Measurements from ENCODE around the gene DNAH17.
A peak's percentile ranks its signal among the peaks of the same experiment; 100 is the strongest.

Gene DNAH17

DNA sequence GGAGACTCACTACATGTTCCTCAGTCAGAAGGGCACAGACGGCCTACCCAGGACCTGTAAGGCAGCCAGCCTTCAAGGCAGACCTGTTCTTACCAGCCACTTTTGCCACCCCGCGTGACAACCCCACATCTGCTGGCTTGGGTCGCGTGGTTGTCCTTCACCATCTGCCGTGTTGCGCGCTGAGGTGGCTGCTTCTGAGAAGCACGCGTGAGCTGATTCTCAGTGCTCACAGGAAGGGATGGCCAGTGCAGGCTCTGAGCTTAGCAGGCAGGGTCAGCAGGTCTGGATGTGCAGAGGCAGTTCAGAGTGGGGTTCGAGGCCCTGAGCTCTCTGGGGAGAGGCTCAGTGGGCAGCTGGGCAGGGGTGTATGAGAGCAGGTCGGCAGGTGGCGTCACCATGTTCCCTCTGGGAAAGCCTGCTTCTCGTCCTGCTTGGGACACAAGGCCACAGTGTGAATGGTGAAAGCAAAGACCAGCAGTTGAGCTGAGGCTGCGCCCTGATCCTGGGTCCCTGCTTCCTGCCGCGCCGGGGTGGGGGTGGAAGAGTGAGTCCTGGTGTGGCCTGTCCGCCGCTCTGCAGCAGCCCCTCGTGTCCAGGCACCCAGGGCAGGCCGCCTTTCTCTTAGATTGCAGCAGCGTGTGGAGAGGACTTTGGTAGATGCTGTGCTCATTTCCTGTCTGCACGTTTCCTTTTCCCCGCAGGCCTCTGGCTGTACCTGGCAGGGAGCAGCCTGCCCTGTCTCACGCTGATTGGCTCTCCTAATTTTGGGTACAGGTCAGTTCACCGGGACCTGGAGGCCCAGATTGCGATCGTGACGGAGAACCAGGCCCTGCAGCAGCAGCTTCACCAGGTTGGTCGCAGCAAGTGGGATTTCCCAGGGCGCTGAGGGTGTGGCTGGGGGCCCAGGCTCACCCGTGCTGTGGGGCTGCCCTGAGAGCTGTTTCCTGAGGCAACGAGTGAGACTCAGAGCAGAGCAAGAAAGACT is 162.7 kb downstream of the DNAH17 start:
- peak in 1 of 2 donors; percentile 33 for DNase-seq (ENCODE audit: low read depth in 1 of 2, low spot score in 1 of 2)

DNA sequence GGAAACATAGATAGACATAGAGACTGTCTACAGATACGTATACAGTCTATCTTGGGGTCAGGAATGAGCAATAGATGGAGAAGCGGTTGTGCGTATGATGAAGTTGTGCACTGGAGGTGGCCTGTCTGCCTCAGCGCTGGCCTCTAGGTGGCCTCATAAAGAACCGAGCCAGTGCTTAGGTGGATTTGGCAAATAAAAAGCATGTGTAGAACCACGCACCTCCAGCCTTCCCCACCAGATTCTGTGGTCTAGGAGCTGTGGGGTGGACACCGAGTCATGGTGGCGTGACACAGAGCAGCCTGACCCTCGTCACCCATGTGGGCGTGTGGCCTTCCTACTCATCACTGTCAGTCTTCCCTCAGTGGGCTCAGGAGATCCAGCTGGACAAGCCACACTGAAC is 164.8 kb downstream of the DNAH17 start:
- no peak for DNase-seq (ENCODE audit: low read depth in 1 of 2, low spot score in 1 of 2)

DNA sequence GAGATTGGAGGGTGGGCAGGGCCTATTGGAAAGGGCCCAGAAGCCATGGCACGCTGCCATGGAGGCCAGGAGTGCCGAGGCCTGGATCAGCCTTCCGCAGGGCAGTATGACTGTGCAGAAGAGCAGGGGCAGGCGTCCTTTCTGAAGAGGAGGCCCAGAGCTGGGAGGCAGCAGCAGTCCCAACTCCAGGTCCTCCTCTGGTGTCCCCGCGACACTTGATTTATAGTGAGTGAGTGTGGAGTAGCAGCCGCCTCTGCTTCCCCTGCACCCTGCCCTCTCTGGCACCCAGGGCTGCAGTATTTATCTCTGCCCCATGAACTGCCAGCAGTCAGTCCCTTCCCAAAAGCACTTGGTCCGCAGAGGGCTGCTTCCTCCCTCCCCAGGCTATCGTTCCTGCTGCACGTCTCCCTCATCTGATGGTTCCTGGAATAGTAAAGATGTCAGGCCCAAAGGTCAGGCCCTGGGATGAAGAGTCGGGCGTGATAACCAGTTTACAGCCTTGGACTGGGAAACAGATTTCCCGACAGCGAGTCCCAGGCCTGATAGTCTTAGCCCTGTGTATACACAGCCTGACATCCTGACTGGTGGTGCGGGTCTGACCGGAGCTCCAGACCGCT is 165.8 kb downstream of the DNAH17 start:
- DNase-seq (ENCODE audit: low read depth in 1 of 2, low spot score in 1 of 2) = no peak

DNA sequence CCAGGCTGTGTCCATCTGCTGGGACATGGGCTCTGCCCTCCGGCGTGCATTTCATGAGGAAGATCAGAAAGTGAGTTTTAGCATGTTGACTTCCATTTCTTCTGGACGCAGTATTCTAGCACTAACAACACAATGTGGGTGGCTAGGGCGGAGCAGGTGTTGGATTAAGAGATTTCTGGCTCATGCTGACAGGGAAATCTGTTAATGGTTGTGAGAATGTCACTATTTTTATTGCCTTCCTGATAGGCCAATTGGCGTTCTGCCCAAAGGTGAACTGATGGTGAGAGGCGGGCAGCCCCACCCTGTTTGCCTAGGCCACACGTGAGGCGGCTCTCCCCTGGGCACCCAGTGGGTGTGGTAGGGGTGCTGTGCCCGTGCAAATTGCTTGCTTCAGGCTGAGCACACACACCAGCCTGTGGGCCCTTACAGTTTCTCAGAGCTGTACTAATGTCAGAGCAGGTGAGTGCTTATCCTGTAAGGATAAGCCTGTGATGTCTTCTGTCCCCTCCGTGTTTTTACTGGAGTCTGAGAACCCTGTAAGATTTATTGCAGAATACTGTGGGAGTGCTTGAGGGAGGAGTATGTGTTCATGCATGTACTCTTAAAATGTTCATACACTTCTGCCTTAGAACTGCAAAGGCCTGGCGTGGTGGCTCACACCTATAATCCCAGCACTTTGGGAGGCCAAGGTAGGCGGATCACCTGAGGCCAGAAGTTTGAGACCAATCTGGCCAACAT is 167.8 kb downstream of the DNAH17 start:
- DNase-seq (ENCODE audit: low read depth in 1 of 2, low spot score in 1 of 2) = no peak

DNA sequence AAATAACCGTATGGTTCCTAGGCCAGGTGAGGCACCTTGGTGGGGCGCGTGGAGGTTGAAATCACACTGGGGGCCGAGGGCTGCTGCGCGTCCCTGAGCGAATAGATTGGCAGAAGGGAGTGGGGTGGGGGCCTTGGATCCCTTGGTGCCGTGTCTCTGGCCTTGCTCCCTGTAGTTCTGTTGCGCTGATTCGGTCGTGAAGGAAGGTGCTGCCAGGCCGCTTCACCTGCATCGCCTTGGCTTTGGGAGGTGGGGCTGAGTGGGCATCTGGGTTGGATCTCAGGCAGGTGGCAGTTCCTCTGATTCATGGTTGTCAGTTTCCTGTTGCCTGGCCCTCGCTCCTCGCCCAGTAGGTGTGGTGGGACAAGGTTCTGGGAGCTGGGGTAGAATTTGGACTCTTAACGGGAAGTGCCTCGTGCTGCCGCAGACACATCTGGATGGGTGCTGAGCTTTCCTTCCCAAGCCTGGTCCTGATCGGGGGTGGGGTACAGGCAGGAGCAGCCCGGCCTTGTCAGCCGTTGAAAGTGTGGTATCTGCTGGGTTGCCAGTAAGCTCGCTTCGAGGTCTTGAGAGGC is 168.6 kb downstream of the DNAH17 start:
- no peak for DNase-seq (ENCODE audit: low read depth in 1 of 2, low spot score in 1 of 2)

DNA sequence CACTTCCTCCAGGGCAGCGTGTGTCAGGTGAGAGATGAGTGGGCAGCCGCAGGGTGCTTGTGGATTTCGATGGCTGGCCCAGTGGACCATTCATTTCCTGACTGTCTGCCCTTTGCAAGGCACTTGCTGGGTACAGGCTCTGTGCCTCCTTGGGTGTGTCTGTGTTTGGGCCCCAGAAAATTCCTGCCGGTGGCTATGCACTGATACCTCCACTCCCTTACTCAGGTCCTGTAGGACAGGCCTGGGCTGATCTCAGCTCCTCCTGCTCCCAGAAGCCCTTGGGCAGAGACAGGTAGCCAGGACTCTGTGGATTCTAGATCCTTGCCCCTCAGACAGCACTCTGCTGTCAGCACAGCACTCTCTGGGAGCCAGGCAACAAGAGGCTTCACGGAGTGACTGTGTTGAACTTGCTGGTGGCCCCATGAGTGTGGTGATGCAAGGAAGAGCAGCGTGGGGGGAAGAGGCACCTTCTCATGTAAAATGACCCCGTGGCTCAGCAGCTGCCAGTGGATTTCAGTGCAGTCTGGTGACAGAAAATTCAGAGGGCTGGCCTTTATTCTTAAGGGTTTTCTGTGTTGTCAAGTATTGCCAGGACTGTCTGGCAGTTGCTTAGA is 169.7 kb downstream of the DNAH17 start:
- DNase-seq (ENCODE audit: low read depth in 1 of 2, low spot score in 1 of 2) = no peak

DNA sequence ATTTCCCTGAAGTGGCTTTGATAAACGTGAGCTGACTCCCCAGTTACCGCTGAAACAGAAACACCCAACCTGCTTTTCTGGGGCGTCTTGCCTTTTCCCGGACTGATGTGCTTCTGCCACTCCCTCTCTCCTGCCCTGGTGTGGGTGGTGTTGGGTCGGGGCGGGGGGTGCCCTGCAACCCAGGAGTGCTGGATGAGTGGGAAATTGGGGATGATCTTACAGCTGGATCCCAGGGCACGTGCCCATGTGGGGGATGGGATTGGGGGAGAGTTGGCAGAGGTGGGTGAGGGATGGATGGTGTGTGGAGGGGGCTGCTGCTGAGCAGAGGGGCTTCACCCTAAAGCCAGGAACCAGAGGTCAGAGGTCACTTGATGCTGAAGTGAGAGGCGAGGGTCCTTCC is 170.3 kb downstream of the DNAH17 start:
- DNase-seq (ENCODE audit: low read depth in 1 of 2, low spot score in 1 of 2) = no peak

DNA sequence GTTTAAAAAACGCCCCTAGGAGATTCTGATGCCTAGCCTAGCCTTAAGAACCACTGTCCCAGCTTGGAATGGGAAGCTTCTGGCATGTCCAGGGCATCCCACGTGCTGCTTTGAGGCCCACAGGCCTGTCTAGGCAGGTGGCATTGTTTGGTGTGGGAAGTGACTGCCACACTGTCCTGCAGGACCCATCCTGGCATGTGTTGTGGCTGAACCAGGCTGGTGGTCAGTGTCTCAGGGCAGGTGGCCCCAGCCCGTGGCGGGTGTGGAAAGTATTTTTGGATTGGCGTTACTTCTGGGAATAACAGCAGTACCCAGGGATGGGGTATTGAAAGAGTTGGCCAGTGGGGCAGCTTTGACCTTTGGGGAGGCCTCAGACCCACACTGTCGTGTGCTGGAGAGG is 170.8 kb downstream of the DNAH17 start:
- DNase-seq (ENCODE audit: low read depth in 1 of 2, low spot score in 1 of 2) = no peak

DNA sequence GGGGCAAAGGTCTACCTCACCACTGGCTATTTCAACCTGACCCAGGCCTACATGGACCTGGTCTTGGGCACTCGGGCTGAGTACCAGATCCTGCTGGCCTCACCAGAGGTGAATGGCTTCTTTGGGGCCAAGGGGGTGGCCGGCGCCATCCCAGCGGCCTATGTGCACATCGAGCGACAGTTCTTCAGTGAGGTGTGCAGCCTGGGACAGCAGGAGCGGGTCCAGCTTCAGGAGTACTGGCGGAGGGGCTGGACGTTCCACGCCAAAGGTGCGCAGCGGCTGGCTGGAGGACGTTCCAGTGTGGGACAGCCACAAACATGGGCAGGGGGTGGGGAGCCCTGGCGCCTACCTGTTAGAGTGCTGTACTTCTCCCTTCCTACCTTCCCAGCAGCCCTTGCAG is 173.4 kb downstream of the DNAH17 start:
- no peak for DNase-seq (ENCODE audit: low read depth in 1 of 2, low spot score in 1 of 2)

DNA sequence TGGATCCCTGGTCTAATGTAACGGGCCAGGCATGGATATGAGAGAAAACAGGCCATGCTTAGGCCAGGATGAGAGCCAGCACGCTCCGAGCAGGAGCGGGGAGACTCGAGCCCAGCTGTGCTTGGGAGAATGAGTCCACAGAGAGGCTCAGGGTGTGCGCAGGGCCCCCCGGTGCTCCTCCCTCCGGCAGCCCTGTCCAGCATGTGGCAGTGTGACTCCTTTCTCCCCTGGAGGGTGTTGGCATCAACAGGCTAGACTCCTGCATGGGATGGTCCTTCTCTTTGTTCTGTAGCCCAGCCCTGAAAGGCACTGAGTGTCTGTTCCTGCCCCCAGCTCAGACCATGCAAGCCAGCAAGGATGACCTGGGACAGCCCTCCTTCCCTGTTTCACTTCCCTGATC is 175.3 kb downstream of the DNAH17 start:
- no peak for DNase-seq (ENCODE audit: low read depth in 1 of 2, low spot score in 1 of 2)

DNA sequence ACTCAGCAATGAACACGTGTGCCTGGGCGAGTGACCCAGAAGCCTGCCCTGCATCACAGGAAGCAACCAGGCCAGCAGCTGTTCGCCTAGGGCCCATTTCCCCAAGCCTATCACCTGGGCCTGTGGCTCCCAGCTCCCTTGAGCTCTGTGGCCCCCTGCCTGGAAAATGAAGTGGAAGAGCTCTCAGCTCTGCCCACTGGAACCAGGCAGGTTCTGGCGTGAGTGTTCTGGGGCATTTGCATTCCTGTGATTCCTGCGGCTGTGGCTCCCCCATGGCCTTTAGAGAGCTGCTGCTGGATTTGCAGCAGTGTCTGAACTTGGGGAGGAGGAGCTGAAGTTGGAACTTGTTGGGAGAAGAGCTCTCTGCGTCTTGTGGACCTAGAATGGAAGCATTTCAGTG is 175.9 kb downstream of the DNAH17 start:
- DNase-seq (ENCODE audit: low read depth in 1 of 2, low spot score in 1 of 2) = no peak

DNA sequence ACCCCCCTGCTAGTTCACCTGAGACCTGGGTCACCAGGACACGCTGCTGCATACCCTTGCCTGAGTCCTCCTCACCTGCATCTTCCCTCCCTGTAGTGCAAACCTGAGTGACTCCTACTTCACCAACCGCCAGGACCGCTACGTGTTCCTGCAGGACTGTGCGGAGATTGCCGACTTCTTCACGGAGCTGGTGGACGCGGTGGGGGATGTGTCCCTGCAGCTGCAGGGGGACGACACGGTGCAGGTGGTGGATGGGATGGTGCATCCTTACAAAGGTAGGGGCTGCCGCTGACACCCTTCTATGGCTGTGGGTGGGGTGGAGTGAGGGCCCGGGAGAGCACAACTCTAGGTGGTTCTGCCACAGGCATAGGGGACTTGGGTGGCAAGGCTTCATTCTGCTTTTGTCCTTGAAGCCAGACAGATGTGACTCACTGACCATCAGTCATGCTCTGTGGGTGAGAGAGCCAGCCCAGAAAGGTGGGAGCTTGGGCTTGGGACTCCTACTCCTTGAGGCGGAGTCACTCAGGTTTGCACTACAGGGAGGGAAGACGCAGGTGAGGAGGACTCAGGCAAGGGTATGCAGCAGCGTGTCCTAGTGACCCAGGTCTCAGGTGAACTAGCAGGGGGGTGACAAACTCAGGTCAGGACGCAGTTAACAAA is 176.5 kb downstream of the DNAH17 start:
- DNase-seq (ENCODE audit: low read depth in 1 of 2, low spot score in 1 of 2) = no peak

DNA sequence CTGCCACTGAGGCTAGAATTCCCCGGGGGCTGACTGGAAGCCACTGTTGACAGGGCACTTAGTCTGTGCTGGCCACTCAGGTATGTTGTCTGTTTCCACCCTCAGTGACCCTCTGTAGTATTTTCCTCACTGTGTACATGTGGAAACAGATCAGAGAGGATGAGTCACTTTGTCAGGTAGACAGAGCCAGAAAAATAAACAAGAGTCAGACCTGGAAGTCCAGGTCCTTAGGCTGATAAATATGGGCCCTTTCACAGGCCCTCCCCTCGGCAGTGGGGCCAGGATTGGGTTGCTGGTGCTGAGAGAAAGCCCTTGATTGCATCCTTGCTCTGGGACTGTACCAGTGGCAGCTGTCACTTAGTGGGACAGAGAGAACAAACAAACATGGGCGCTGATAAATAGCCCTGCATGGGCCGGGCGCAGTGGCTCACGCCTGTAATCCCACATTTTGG is 177.5 kb downstream of the DNAH17 start:
- DNase-seq (ENCODE audit: low read depth in 1 of 2, low spot score in 1 of 2) = no peak

DNA sequence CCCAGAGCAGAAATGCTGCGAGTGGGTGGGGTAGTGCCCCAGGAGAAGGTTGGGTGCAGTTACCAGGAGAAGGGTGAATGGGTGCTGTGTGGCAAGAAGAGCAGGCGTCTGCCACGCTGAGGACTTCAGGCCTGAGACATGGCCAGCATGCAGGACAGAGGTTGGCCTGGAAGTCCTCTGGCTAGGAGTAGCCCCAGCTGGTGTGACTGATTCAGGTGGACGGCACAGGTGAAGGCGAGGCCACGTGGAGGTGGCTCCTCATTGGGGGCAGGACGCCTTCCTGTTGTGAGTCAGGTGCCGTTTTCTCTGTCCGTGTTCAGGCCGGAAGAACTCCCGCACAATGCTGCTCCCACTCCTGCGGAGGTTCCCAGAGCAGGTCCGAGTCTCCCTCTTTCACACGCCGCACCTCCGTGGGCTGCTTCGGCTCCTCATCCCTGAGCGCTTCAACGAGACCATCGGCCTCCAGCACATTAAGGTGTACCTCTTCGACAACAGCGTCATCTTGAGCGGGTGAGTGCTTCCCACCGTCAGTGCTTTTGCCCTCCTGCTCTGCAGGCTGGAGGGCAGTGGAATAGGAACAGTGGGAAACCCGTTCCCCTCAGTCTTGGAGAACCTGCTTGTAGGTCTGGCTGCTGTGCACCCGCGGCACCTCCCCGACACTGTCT is 178.0 kb downstream of the DNAH17 start:
- DNase-seq (ENCODE audit: low read depth in 1 of 2, low spot score in 1 of 2) = no peak

DNA sequence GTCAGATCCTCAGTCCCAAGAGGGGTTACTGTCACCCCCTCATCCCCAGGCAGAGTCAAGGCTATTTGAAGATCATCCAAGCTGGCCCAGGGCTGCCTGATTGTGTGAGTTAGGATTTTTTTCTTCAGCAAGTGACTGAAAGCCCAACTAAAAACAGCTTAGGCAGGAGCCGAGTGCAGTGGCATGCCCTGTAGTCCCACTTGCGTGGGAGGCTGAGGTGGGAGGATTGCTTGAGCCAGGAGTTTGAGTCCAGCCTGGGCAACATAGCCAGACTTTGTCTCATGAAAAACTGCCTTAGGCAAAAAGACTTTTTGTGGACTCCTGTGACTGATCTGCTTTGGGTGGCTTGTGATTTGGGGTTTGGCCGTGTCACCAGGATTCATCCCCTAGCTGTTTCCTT is 178.8 kb downstream of the DNAH17 start:
- DNase-seq (ENCODE audit: low read depth in 1 of 2, low spot score in 1 of 2) = no peak

DNA sequence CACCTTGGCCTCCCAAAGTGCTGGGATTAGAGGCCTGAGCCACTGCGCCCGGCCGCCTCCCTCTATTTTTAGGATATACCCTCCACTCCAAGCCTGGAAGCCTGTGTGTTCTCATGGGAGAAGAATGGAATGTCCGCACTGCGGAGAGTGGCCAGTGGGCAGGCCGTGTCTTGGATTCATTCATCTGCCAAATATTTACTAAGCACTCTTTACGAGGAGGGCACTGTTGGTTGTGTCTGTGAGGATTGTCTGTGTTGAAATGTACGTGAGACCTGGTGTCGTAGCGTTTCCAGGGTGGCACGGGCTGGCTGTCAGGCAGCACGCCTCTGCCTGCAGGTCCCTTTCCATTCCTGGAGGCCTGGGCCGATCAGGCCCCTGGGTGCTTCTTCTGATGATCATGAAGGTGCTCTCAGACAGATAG is 179.5 kb downstream of the DNAH17 start:
- DNase-seq (ENCODE audit: low read depth in 1 of 2, low spot score in 1 of 2) = no peak

DNA sequence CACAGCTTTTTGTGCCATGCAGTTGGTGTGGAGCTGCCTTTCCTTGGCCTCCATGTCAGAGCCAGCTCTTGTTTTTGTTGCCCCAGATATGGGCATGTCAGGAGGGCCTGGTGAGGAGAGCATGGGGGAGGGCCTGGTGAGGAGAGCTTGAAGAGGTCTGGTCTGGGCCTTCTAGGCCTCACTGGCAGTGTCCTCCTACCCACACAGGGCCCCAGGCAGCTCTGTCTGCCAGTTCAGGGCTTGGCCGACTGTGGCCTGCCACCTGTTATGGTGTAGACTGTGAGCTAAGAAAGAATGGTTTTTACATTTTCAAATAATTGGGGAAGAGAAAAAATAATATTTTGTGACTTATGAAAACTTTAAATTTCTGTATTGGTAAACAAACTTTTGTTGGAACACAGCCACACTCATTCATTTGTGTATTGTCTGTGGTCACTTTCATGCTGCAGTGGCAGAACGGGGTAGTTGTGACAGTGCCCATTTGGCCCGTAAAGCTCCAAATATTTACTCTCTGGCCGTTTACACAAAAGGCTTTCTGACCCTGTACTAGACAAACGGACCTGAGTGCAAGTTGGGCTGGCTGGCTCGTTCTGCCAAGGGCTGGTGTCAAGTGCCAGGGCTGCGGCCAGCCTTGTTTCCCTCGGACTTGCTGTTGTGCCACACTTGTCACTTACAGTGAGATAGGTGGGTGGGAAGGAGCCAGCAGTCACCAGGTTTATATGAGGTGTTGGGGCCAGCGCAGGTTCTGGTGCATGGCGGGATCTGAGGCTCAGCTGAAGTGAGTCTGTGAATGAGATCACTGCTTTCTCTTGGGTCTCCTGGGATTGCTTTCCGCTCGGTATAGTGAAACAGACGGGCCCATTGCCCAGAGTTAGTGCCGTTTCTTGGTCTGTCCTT is 180.5 kb downstream of the DNAH17 start:
- no peak for DNase-seq (ENCODE audit: low read depth in 1 of 2, low spot score in 1 of 2)

DNA sequence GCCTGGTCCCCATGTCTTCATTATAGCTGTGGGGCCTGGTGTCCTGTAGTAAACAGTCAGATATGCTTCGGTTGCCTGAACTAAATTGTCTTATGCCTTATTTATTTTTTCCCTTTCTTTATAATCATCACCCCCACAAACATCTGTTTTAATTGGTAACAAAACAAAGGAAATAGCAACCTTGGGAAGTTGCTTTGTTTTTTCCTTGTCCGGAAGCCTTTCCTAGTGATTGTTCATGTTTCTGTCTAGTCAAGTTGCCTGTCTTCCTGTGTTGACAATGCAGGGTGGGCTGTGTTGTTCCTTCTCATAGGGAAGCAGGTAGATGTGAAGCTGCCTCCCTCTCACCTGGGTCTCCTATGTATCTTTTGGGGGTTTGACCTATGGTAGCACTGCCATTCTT is 182.0 kb downstream of the DNAH17 start:
- no peak for DNase-seq (ENCODE audit: low read depth in 1 of 2, low spot score in 1 of 2)

DNA sequence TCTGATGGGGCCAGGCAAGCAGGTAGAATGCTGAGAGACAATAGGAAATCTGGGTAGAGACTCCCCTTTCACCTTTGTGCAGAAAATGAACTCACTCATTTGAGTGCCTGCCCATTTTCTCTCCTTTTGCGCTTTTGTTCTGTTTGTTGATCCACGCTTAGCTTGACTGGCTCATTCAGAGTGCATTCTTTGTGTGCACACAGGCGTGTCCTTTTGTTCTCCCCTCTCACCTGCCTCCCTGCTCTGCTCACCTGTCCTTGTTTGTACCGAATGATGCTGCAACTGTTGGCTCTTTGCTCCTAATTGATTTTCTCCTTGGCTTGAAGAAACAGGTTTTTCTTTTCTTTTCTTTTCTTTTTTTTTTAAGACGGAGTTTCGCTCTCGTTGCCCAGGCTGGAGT is 183.0 kb downstream of the DNAH17 start:
- DNase-seq (ENCODE audit: low read depth in 1 of 2, low spot score in 1 of 2) = no peak

All from activated CD4-positive, alpha-beta T cell treated with anti-CD3 and anti-CD28 coated beads, Interleukin-2, amount 50 U/mL, for 24 hours (primary cell).